HFF-Myc (cell line): Measurements from ENCODE around the gene KDM4B.

Source experiments
- DNase-seq: peaks from one replicate; pipeline ENCODE4 v3.0.0-alpha.2; 2011; ENCODE audit warnings: low read depth; ENCODE audit errors: extremely low read depth
- H3K4me3 ChIP-seq: replicated peaks from 2 replicates; pipeline ENCODE4 v1.5.1; 2011; ENCODE audit warnings: low read depth, mild to moderate bottlenecking, control low read depth, low read length
- TF ChIP-seq, protein P1 (sequence below): IDR thresholded peaks from 2 replicates; pipeline ENCODE4 v1.5.1; 2012; ENCODE audit warnings: mild to moderate bottlenecking, low read depth, low read length, control low read depth; ENCODE audit errors: missing control alignments

The KDM4B gene

DNA sequence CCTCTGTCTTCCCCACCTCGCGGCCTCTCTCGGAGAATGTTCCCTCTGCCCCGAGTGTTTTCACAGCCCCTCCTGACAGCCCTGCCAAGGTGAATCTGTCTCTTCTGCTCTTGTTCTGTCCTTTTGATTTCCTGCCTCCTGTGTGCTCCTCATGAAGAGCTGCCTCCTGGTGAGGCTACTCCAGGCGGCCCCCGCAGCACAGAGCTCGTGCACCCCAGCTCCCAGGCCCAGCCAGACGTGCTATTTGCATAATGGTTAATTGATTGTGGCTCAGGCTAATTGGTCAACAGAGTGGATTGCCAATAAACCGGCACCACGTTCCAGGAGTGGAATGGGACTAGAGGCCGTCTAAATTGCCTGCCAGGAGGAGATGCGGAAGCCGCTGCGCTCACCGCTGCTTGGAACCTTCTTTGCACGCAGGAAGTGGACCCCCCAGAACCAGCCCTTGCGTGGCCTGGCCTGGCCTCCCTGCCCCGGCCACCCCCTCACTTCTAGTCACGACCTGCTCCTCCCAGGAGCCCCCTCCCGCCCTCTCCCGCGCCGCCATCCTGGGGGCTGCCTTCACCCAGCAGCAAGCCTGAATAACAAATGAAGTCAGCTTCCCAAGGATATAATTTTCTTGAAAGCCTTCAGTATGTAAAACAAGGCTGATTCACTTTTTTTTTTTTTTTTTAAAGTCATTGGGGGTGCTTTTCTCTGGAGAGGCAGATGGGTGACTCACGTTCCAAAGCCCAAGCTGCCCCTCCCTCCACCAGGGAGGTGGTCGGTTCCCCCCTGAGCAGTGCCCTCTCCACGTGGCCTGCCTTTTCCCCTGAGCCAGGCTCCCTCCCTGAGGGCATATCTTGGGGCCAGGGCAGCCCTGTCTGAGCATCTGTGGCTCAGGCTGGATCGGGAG, 144.0 kb downstream of the KDM4B start:
- TF ChIP-seq, protein P1, sequence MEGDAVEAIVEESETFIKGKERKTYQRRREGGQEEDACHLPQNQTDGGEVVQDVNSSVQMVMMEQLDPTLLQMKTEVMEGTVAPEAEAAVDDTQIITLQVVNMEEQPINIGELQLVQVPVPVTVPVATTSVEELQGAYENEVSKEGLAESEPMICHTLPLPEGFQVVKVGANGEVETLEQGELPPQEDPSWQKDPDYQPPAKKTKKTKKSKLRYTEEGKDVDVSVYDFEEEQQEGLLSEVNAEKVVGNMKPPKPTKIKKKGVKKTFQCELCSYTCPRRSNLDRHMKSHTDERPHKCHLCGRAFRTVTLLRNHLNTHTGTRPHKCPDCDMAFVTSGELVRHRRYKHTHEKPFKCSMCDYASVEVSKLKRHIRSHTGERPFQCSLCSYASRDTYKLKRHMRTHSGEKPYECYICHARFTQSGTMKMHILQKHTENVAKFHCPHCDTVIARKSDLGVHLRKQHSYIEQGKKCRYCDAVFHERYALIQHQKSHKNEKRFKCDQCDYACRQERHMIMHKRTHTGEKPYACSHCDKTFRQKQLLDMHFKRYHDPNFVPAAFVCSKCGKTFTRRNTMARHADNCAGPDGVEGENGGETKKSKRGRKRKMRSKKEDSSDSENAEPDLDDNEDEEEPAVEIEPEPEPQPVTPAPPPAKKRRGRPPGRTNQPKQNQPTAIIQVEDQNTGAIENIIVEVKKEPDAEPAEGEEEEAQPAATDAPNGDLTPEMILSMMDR = no peak
- no peak for DNase-seq
- H3K4me3 ChIP-seq = no peak overlapping the region

DNA sequence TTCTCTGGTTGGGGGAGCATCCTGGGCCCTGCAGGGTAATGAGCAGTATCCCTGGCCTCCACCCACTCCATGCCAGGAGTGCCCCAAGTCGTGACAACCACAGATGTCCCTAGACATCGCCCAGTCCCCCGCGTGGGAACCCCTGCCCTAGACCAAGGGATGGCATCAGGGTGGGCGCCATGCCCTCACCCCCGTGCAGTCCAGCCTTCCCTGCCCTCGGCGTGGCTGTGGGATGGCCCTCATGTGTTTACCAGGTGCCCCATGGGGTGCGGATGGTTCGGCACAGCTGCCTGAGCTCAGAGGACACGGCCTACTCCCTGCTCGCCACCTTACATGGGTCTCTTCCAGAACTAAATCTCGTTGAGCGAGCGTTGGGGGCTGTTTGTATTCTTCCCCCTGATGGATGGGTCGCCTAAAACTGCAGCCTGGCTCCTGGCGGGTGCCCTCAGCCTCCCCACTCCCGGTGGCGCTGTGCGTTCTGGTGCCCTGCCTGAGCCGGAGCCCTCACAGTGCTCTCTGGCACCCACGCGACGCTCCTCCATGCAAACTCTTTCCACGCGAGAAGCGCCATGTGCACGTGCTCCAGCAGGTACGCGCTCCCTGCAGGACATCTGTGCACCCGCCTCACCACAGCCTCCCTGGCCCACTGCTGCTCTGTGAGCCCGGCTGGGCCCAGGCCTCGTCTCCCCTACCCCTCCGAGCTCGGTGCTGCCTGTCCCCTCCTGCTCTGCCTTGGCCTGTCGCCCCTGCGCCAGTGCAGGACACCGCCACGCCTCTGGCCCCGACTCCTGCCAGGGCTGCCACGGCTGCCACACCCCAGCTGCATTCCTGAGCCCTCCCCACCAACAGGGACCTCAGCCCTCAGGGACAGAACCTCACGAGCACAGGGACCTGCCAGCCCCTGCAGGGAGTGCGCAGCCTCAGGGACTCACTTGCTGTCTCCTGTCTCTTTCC, 145.0 kb downstream of the KDM4B start:
- no peak overlapping the region for H3K4me3 ChIP-seq
- TF ChIP-seq, protein P1 = no peak
- no peak for DNase-seq

DNA sequence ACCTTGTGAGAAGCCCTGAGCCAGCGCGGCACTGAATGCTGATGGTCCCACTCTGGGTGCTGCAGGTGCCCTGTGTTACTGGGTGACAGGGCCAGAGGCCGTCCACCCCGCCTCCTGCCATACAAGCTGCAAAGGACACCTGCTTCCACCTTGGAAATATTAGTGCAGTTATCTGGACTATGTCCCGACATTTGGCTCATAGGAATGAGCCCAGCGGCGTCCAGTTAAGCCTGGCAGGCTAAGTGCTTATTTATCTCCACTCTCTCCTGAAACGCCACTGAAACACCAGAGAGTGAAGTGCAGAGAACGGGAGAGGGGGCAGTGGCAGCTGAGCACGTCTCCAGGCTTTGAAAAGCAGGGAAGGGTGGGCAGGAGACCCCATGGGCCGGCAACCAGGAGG, 145.8 kb downstream of the KDM4B start:
- DNase-seq = no peak

DNA sequence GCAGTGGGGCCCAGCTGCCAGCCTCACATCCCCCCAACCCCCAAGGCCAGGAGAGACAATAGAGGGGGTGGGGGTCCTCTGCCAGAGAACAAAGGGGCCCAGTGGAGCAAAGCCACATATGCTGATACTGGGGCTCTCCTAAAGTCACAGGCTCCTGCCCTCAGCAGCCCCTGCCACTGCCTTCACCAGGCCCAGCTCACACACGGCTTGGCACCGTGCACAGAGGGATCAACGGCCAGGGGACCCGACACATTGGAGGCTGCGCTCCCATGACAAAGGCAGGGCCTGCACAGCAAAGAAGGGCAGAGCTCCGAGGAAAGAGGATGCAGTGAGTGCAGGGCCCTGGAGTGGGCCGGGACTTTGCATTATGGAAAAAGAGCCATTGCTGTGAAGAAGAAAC, 146.4 kb downstream of the KDM4B start:
- no peak overlapping the region for H3K4me3 ChIP-seq
- TF ChIP-seq, protein P1 = no peak
- DNase-seq = no peak

More for the DNA sequence above, 145.8 kb downstream of the KDM4B start:
- TF ChIP-seq, protein P1 = no peak
- H3K4me3 ChIP-seq = no peak overlapping the region

DNA sequence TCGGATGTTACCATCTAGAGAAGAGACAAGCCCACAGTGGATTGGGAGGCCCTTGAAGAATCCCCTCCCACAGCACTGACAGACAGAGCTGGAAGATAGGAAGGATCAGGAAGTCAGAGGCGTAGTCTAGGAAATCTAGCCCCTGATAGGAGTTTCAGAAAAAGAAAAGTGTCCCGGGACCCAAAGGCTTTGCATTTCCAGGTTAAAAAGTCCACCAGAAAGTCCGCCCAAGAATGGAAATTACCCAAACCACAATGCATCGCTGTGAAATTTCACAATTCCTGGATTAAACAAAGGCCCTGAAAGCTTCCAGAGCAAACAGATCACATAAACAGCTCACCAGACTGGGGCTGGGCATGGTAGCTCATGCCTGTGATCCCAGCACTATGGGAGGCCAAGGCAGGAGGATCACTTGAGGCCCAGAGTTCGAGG, 146.9 kb downstream of the KDM4B start:
- TF ChIP-seq, protein P1 = no peak
- DNase-seq = no peak
- no peak overlapping the region for H3K4me3 ChIP-seq

DNA sequence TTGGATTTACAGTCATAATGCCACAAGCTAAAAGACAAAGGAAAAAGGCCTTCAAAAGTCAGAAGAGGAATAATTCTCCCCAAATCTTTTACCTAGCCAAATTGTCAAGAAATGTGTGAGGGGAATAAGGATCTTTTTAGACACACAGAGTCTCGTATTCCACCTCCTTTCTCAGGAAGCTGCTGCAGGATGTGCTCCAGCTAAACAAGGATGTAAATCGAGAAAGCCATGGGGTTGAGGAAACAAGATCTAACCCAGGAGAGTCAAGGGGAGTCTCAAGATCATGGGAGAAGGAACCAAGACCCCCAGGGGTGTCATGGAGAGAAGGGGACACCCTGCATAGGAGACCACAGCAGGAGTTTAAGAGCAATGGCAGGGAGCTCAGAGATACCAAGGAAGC, 147.4 kb downstream of the KDM4B start:
- no peak for DNase-seq
- TF ChIP-seq, protein P1 = no peak
- H3K4me3 ChIP-seq = no peak overlapping the region
